Osteoblast (primary cell): ENCODE results near the gene ING2. TPM values are rescaled to one million over a fixed set of nuclear protein-coding genes. Genes with fewer than 3 reads are reported as not detected.

Experiments used
- DNase-seq: peaks from one replicate; pipeline ENCODE4 v3.0.0; 2011; ENCODE audit warnings: low spot score, mixed read lengths; ENCODE audit not compliant: insufficient read length; ENCODE audit errors: missing footprints
- H2AFZ ChIP-seq: 2 replicates; pipeline ENCODE4 v1.6.0; 2011; ENCODE audit warnings: mild to moderate bottlenecking, low read length
- H3K27ac ChIP-seq: 2 replicates; pipeline ENCODE4 v1.5.1; 2011; ENCODE audit warnings: mild to moderate bottlenecking, low read depth, low read length, moderate library complexity
- H3K27me3 ChIP-seq: 2 replicates; pipeline ENCODE4 v1.6.0; 2012; ENCODE audit warnings: mild to moderate bottlenecking, control low read depth, inconsistent platforms, low read length, moderate library complexity; ENCODE audit not compliant: insufficient read depth
- H3K36me3 ChIP-seq: 2 replicates; pipeline ENCODE4 v1.5.1; 2011; ENCODE audit warnings: mild to moderate bottlenecking, low read length, control low read depth, moderate library complexity; ENCODE audit not compliant: insufficient read depth
- H3K4me1 ChIP-seq: 2 replicates; pipeline ENCODE4 v1.5.1; 2011; ENCODE audit warnings: mild to moderate bottlenecking, low read length, control low read depth, moderate library complexity; ENCODE audit not compliant: insufficient read depth
- H3K4me2 ChIP-seq: 2 replicates; pipeline ENCODE4 v1.6.0; 2011; ENCODE audit warnings: mild to moderate bottlenecking, low read length; ENCODE audit not compliant: insufficient read depth
- H3K4me3 ChIP-seq: fragments of 200-600 bp; sonication (generic); 3 replicates; pipeline ENCODE4 v1.5.1; 2012; ENCODE audit warnings: mild to moderate bottlenecking, low read length, inconsistent platforms; ENCODE audit not compliant: insufficient read depth
- H3K79me2 ChIP-seq: 2 replicates; pipeline ENCODE4 v1.6.0; 2012; ENCODE audit warnings: mild to moderate bottlenecking, low read length, control low read depth, inconsistent platforms; ENCODE audit not compliant: insufficient read depth
- H3K9me3 ChIP-seq: 2 replicates; pipeline ENCODE4 v1.5.1; 2011; ENCODE audit warnings: low read depth, low read length, control low read depth
- H4K20me1 ChIP-seq: 2 replicates; pipeline ENCODE4 v1.6.0; 2012; ENCODE audit warnings: mild to moderate bottlenecking, low read length, control low read depth; ENCODE audit not compliant: insufficient read depth
- CTCF ChIP-seq: IDR thresholded peaks from 2 replicates; pipeline ENCODE4 v1.5.1; 2011; ENCODE audit warnings: mild to moderate bottlenecking, low read depth, low read length, moderate library complexity; ENCODE audit errors: extremely low read depth
- total RNA-seq: library from RNA; depleted of rRNA; stranded (reverse); fragments of >200 nt; gene quantifications from 2 replicates; pipeline ENCODE4 v1.2.3, GENCODE V29; 2012

ING2 gene
- total RNA-seq, 1 donor: 6.2 TPM

- no peaks in the 10 kb centered on the region for H3K79me2 ChIP-seq
- H3K4me1 ChIP-seq: no peaks in the 10 kb centered on the region
- H4K20me1 ChIP-seq: no peaks in the 10 kb centered on the region
- no peak overlapping the region for H3K27ac ChIP-seq
- peaks cover 9% of the 10 kb centered on the region for H3K27me3 ChIP-seq
- no peak for DNase-seq
- H2AFZ ChIP-seq: no peak overlapping the region
- no peak overlapping the region for H3K4me3 ChIP-seq
- H3K9me3 ChIP-seq: no peaks in the 10 kb centered on the region
- no peaks in the 10 kb centered on the region for H3K36me3 ChIP-seq
- no peak for TF ChIP-seq CTCF
- H3K4me2 ChIP-seq: no peak overlapping the region
Observed at GRCh38 chr4:183543435-183543834, 38.6 kb downstream of the ING2 start.

GRCh38 chr4:183544109-183544508 lies 39.3 kb downstream of the ING2 start:
- H2AFZ ChIP-seq: no peak overlapping the region
- no peak for TF ChIP-seq CTCF
- H3K4me3 ChIP-seq: no peak overlapping the region
- DNase-seq: no peak
- no peaks in the 10 kb centered on the region for H3K4me1 ChIP-seq
- no peaks in the 10 kb centered on the region for H3K9me3 ChIP-seq
- H3K36me3 ChIP-seq: no peaks in the 10 kb centered on the region
- no peaks in the 10 kb centered on the region for H3K79me2 ChIP-seq
- H3K4me2 ChIP-seq: no peak overlapping the region
- H4K20me1 ChIP-seq: no peaks in the 10 kb centered on the region
- no peak overlapping the region for H3K27ac ChIP-seq
- peaks cover 9% of the 10 kb centered on the region for H3K27me3 ChIP-seq

GRCh38 chr4:183546376-183546775 lies 41.5 kb downstream of the ING2 start:
- DNase-seq: no peak
- no peaks in the 10 kb centered on the region for H3K9me3 ChIP-seq
- no peaks in the 10 kb centered on the region for H3K27me3 ChIP-seq
- H3K79me2 ChIP-seq: no peaks in the 10 kb centered on the region
- H3K27ac ChIP-seq: no peak overlapping the region
- H3K4me1 ChIP-seq: no peaks in the 10 kb centered on the region
- no peak overlapping the region for H2AFZ ChIP-seq
- no peak overlapping the region for H3K4me2 ChIP-seq
- no peak for TF ChIP-seq CTCF
- no peaks in the 10 kb centered on the region for H3K36me3 ChIP-seq
- H3K4me3 ChIP-seq: no peak overlapping the region
- no peaks in the 10 kb centered on the region for H4K20me1 ChIP-seq

GRCh38 chr4:183548306-183548705 lies 43.4 kb downstream of the ING2 start:
- Histone ChIP-seq H3K27me3 (no peaks in the 10 kb centered on the region), H3K79me2 (no peaks in the 10 kb centered on the region), H3K4me3 (no peak overlapping the region), H2AFZ (no peak overlapping the region), H3K36me3 (no peaks in the 10 kb centered on the region), H3K4me1 (no peaks in the 10 kb centered on the region), H4K20me1 (no peaks in the 10 kb centered on the region), H3K4me2 (no peak overlapping the region), H3K9me3 (no peaks in the 10 kb centered on the region), H3K27ac (no peak overlapping the region)
- DNase-seq: no peak
- TF ChIP-seq CTCF: no peak
